Epithelial cell of proximal tubule (primary cell): ENCODE data around the gene RCSD1. TPM values are rescaled to one million over a fixed set of nuclear protein-coding genes. Genes with fewer than 3 reads are reported as not detected.

Source experiments
- DNase-seq: peaks from one replicate; pipeline ENCODE4 v3.0.0-alpha.2; 2011; ENCODE audit warnings: low read depth
- H3K4me3 ChIP-seq: 2 replicates; pipeline ENCODE4 v1.5.1; 2011; ENCODE audit warnings: low read depth, mild to moderate bottlenecking, low read length
- total RNA-seq: library from RNA; depleted of rRNA; stranded (reverse); fragments of >200 nt; gene quantifications from 2 replicates; pipeline ENCODE4 v1.2.3, GENCODE V29; 2015
- TF ChIP-seq, protein P1 (sequence below): conservative IDR thresholded peaks from 2 replicates; pipeline ENCODE4 v1.5.1; 2012; ENCODE audit warnings: low read depth, mild to moderate bottlenecking, low read length

Gene RCSD1
- total RNA-seq, 1 donor from 2014 or later = not detected

DNA sequence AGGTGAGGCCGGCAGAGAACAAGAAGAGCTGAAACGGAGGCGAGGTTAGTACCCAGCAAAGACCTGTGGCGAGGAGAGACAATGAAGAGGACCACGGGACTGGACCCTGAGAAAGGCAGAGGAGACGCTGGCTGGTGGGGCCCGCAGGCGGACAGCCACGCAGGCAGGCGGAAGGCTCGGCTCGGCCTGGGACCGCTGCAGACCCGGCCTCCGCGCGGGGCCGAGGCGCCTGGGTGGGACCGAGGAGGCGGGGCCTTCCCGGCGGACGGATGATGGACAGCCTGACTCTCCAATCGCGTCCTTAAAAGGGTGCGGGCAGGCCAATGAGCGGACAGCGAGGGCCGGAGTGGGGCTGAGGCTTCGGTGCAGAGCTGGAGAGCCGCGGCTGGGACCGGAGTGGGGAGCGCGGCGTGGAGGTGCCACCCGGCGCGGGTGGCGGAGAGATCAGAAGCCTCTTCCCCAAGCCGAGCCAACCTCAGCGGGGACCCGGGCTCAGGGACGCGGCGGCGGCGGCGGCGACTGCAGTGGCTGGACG lies 91.7 kb downstream of the RCSD1 start, which contains the start of gene MPZL1:
Gene MPZL1, plus strand, starts transcription at position 366 of the 535 bp plus-strand sequence. CDS start 170 bp downstream, outside the sequence.
- DNase-seq = no peak
- TF ChIP-seq, protein P1, sequence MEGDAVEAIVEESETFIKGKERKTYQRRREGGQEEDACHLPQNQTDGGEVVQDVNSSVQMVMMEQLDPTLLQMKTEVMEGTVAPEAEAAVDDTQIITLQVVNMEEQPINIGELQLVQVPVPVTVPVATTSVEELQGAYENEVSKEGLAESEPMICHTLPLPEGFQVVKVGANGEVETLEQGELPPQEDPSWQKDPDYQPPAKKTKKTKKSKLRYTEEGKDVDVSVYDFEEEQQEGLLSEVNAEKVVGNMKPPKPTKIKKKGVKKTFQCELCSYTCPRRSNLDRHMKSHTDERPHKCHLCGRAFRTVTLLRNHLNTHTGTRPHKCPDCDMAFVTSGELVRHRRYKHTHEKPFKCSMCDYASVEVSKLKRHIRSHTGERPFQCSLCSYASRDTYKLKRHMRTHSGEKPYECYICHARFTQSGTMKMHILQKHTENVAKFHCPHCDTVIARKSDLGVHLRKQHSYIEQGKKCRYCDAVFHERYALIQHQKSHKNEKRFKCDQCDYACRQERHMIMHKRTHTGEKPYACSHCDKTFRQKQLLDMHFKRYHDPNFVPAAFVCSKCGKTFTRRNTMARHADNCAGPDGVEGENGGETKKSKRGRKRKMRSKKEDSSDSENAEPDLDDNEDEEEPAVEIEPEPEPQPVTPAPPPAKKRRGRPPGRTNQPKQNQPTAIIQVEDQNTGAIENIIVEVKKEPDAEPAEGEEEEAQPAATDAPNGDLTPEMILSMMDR = no peak
- H3K4me3 ChIP-seq = peak within 1 kb of the TSS; percentile 70

DNA sequence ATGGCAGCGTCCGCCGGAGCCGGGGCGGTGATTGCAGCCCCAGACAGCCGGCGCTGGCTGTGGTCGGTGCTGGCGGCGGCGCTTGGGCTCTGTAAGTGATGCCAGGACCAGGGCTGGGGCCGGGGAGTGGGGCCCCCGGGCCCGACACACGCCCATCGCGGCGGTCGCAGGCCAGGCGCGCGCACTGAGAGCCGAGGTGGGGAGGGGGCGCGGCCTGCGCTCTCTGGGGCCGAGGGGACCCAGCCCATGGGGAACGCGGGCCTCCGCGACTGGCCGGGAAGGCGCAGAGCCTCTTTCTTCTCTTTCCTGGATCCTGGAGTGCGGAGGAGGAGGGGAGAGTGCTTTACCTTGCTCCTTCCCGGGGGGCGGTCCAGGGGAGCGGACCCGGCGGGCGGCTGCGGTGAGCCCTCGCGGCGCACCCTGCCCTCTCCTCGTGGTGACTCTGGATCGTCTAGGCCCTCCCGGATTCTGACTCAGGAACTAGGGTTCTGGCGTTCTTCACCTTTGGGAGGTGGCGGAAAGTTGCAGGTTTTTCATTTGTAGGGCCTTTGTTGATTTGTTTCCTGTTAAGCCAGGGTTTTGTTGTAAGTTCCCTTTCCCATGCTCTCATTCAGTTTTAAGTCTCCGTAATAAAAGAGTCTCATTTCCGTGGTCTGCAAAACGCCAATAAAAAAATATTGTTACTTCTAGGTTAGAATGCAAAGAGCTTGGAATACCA lies 92.3 kb downstream of the RCSD1 start:
- DNase-seq = no peak
- H3K4me3 ChIP-seq = peak overlapping the region; percentile 70
- TF ChIP-seq, protein P1 = no peak

DNA sequence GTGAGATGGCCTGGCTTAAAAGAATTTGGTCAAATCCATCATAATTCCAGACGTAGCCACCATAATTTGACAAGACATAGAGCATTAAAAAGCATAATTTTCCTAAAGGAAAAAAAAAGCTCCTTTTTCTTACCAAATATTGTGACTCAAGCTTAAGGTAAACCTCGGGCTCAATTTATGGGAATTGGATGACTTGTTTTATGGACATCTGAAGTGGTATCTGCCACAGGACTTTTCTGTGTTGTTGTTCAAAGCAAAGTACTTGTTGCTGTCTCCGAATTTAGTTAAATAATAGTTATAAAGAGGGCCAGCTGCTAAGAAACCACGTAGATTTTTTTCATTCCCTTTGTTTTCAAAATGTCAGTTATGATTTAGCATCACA lies 92.8 kb downstream of the RCSD1 start:
- TF ChIP-seq, protein P1 = no peak
- DNase-seq = no peak
- peak overlapping the region; percentile 70 for H3K4me3 ChIP-seq

DNA sequence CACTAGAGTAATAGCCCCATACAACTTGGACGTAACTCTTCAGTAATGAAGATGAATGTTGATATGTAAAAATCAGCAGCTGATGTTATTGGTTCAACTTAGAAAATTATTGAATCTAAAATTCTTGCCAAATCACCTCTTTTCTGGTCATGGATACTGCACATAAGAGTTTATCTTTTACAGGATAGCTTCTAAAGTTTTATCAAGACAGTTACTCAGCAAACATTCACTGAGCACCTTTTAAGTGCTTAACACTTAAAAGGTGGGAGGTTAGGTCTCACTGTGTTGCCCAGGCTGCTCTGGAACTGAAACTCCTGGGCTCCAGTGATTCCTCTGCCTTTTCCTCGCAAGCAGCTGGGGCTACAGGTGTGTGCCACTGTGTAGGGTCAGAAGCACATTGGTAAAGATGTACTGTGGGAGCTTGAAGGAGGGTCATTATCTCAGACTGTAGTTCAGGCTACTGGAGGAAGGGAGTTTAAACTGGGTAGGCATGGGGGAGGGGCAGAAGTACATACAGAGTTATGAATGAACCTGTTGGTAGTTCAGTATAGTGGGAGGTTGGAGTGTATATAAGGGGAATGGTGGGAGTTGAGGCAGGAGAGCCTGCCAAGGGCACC lies 93.8 kb downstream of the RCSD1 start:
- H3K4me3 ChIP-seq = peak overlapping the region; percentile 70
- TF ChIP-seq, protein P1 = no peak
- no peak for DNase-seq

DNA sequence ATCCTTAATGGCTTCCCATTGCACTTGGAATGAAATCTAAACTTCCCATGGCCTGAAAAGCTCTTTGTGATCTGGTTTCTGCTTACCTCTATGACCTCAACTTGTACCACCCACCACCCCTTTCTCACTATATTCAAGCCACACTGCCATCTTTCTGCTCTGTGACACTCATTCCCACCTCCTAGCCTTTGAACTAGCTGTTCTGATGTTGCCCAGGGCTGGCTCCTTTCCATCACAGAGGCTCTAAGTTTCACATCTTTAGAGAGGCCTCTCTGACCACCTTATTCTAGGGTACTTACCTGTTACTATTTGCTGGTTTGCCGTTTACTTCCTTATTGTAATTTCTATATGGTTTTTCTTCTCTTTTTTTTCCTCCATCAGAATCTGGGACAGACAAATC lies 96.0 kb downstream of the RCSD1 start:
- TF ChIP-seq, protein P1 = no peak
- DNase-seq = no peak

DNA sequence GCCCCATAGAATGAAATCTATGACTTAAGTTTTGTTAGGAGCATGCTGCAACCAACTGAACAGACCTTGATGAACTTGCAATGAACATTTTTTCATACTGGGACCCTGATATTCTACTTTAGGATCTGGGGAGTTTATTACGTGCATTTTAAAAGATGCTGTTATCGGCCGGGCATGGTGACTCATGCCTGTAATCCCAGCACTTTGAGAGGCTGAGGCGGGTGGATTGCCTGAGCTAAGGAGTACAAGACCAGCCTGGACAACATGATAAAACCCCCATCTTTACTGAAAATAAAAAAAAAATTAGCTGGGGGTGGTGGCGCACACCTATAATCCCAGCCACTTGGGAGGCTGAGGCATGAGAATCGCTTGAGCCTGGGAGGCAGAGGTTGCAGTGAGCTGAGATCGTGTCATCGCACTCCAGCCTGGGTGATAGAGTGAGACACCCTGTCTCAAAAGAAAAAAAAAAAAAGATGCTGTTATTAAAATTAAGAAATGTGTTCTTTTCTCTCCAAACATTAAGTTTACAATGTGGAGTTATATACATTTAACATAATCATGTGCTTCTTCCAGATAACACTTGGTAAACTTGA lies 98.9 kb downstream of the RCSD1 start:
- H3K4me3 ChIP-seq = no peak overlapping the region
- DNase-seq = no peak
- TF ChIP-seq, protein P1 = no peak

More for the DNA sequence above, 96.0 kb downstream of the RCSD1 start:
- H3K4me3 ChIP-seq = no peak overlapping the region
